Measurements from ENCODE around the gene WWC2.

WWC2 gene

DNA sequence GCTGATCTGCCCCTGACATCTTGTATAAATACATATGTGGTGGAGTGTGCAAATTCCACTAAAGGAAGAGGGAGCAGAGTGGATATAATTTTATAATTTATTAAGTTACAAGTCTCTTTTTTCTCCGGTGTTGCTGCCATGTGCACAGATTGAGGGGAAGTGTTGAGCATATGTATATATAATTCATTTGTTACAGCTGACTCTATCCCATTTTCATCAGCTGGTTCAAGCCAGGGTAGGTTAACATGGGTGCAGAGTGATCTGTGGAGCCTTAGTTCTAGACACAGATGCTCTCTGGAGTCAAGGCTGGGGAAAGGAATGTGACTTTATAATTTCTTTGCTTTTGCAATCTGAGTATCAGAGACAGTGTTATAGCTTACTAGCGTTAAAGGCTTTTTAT, 103.5 kb downstream of the WWC2 start:
- no peak overlapping the region for H3K27ac ChIP-seq (ENCODE audit: low read length)
- H3K4me1 ChIP-seq (ENCODE audit: low read length): no peaks in the 10 kb centered on the region
- no peak for TF ChIP-seq CTCF (IDR thresholded peaks at IDR 0.05; ENCODE audit: low read depth, low read length)
- no peak for TF ChIP-seq EZH2phosphoT487 (IDR thresholded peaks at IDR 0.05; ENCODE audit: low read depth)
- no peak overlapping the region for H3K4me2 ChIP-seq (ENCODE audit: low read length)
- no peak overlapping the region for H3K4me3 ChIP-seq (ENCODE audit: low read length)
- no peaks in the 10 kb centered on the region for H4K20me1 ChIP-seq (ENCODE audit: insufficient read depth, low read length)
- H3K9ac ChIP-seq (ENCODE audit: low read length): no peak overlapping the region
- H3K9me3 ChIP-seq (ENCODE audit: insufficient read depth, low read length): no peaks in the 10 kb centered on the region
- H3K79me2 ChIP-seq (ENCODE audit: low read length): no peaks in the 10 kb centered on the region
- H2AFZ ChIP-seq (ENCODE audit: low read depth, low read length): no peak overlapping the region
- no peaks in the 10 kb centered on the region for H3K27me3 ChIP-seq (ENCODE audit: low read depth, low read length)
- no peaks in the 10 kb centered on the region for H3K36me3 ChIP-seq (replicated peaks; ENCODE audit: low read depth, low read length)

DNA sequence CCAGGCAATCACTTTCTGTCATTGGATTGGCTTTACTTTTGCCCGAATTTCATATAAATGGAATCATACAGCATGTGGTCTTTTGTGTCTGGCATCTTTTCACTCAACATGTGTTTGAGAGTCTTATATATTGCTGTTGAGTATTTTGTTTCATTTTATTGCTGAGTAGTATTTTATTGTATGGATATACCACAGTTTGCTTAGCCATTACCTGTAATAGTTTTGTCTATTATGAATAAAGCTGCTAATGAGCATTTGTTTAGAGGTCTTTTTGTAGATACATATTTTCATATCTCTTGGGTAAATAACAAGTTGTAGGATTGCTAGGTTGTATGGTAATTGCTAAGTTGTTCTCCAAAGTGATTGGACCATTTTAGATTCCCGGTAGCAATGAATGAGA, 105.7 kb downstream of the WWC2 start:
- H3K27ac ChIP-seq (ENCODE audit: low read length): no peak overlapping the region
- H3K9me3 ChIP-seq (ENCODE audit: insufficient read depth, low read length): no peaks in the 10 kb centered on the region
- H2AFZ ChIP-seq (ENCODE audit: low read depth, low read length): no peak overlapping the region
- no peak overlapping the region for H3K4me3 ChIP-seq (ENCODE audit: low read length)
- H3K4me1 ChIP-seq (ENCODE audit: low read length): peaks cover 6% of the 10 kb centered on the region
- TF ChIP-seq EZH2phosphoT487 (IDR thresholded peaks at IDR 0.05; ENCODE audit: low read depth): no peak
- no peak for TF ChIP-seq CTCF (IDR thresholded peaks at IDR 0.05; ENCODE audit: low read depth, low read length)
- H3K4me2 ChIP-seq (ENCODE audit: low read length): no peak overlapping the region
- H3K36me3 ChIP-seq (replicated peaks; ENCODE audit: low read depth, low read length): no peaks in the 10 kb centered on the region
- H4K20me1 ChIP-seq (ENCODE audit: insufficient read depth, low read length): no peaks in the 10 kb centered on the region
- H3K9ac ChIP-seq (ENCODE audit: low read length): no peak overlapping the region
- no peaks in the 10 kb centered on the region for H3K27me3 ChIP-seq (ENCODE audit: low read depth, low read length)
- no peaks in the 10 kb centered on the region for H3K79me2 ChIP-seq (ENCODE audit: low read length)

GRCh38 chr4:183205193-183205592, 106.1 kb downstream of the WWC2 start:
- no peaks in the 10 kb centered on the region for H3K9me3 ChIP-seq (ENCODE audit: insufficient read depth, low read length)
- H3K79me2 ChIP-seq (ENCODE audit: low read length): no peaks in the 10 kb centered on the region

DNA sequence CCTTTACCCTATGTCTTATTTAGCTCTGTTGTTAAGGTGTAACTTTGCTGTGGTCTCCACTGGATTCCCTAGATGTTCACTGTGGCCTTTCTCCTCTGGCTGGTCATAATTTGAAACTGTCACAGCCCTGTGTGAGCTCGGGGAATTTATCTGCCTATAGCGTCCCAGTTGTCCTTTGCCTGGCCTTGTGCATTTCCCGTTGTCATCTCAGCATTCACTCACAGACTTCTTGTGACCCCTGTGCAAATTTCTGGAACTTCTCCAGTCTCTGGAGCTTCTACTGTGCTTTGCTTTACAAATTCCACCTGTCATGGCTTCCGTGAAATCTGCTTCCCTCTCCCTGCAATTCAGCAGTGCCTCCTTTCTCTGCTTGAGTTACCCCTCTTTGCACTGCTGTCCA, 106.7 kb downstream of the WWC2 start:
- Histone ChIP-seq H2AFZ (ENCODE audit: low read depth, low read length) (no peak overlapping the region), H3K36me3 (replicated peaks; ENCODE audit: low read depth, low read length) (no peaks in the 10 kb centered on the region), H3K27me3 (ENCODE audit: low read depth, low read length) (no peaks in the 10 kb centered on the region), H3K4me1 (ENCODE audit: low read length) (peaks cover 7% of the 10 kb centered on the region), H3K27ac (ENCODE audit: low read length) (no peak overlapping the region), H3K9me3 (ENCODE audit: insufficient read depth, low read length) (no peaks in the 10 kb centered on the region), H4K20me1 (ENCODE audit: insufficient read depth, low read length) (no peaks in the 10 kb centered on the region), H3K79me2 (ENCODE audit: low read length) (no peaks in the 10 kb centered on the region), H3K4me2 (ENCODE audit: low read length) (no peak overlapping the region), H3K9ac (ENCODE audit: low read length) (no peak overlapping the region), H3K4me3 (ENCODE audit: low read length) (no peak overlapping the region)
- TF ChIP-seq EZH2phosphoT487 (IDR thresholded peaks at IDR 0.05; ENCODE audit: low read depth) (no peak), CTCF (IDR thresholded peaks at IDR 0.05; ENCODE audit: low read depth, low read length) (no peak)

More at GRCh38 chr4:183205193-183205592, 106.1 kb downstream of the WWC2 start:
- H3K4me2 ChIP-seq (ENCODE audit: low read length): no peak overlapping the region
- H4K20me1 ChIP-seq (ENCODE audit: insufficient read depth, low read length): no peaks in the 10 kb centered on the region
- no peak overlapping the region for H3K9ac ChIP-seq (ENCODE audit: low read length)
- no peak overlapping the region for H2AFZ ChIP-seq (ENCODE audit: low read depth, low read length)
- H3K4me1 ChIP-seq (ENCODE audit: low read length): peaks cover 6% of the 10 kb centered on the region
- H3K27me3 ChIP-seq (ENCODE audit: low read depth, low read length): no peaks in the 10 kb centered on the region
- no peak for TF ChIP-seq EZH2phosphoT487 (IDR thresholded peaks at IDR 0.05; ENCODE audit: low read depth)
- TF ChIP-seq CTCF (IDR thresholded peaks at IDR 0.05; ENCODE audit: low read depth, low read length): no peak
- no peaks in the 10 kb centered on the region for H3K36me3 ChIP-seq (replicated peaks; ENCODE audit: low read depth, low read length)
- no peak overlapping the region for H3K27ac ChIP-seq (ENCODE audit: low read length)
- H3K4me3 ChIP-seq (ENCODE audit: low read length): no peak overlapping the region
